Panc1 (cell line): ENCODE data around the gene INPP5D. TPM values are rescaled to one million over a fixed set of nuclear protein-coding genes. Genes with fewer than 3 reads are reported as not detected.

Experiments used
- ATAC-seq: fragments of 200-7000 bp; cut with Tn5 transposase; 2 replicates; pipeline ENCODE4 v1.9.1; 2020; ENCODE audit warnings: mild to moderate bottlenecking, moderate library complexity
- BruUV-seq: library from RNA; stranded (reverse); fragments of 400-500 nt; replicated peaks from 2 replicates; lab custom pipeline; 2021; lab: Mats Ljungman, UMichigan
- CTCF ChIA-PET: fragments of 300-600 bp; sonication (Branson Sonifier 250); formaldehyde crosslinking; loops from one replicate; lab custom pipeline; 2022; ENCODE audit warnings: antibody characterized with exemption; lab: Charles Lee
- POLR2A ChIA-PET: fragments of 300-600 bp; sonication (Branson Sonifier 250); formaldehyde crosslinking; loops from one replicate; lab custom pipeline; 2022; ENCODE audit warnings: antibody characterized with exemption; lab: Charles Lee
- DNase-seq: peaks from one replicate; pipeline ENCODE4 v3.0.0-alpha.2; 2010; ENCODE audit warnings: low read depth, low spot score
- H3K27ac ChIP-seq: 2 replicates; pipeline ENCODE4 v1.5.1; 2011; ENCODE audit warnings: mild to moderate bottlenecking, low read length, inconsistent platforms
- H3K27me3 ChIP-seq: fragments of 200-500 bp; sonication (Bioruptor generic); 2 replicates; pipeline ENCODE4 v1.6.0; 2014; ENCODE audit warnings: low read length, inconsistent platforms; ENCODE audit not compliant: control insufficient read depth, insufficient read depth
- H3K36me3 ChIP-seq: fragments of 200-500 bp; sonication (Bioruptor generic); 2 replicates; pipeline ENCODE4 v1.5.1; 2014; ENCODE audit warnings: inconsistent platforms, mild to moderate bottlenecking, low read length, moderate library complexity; ENCODE audit not compliant: control insufficient read depth, insufficient read depth
- H3K4me1 ChIP-seq: 2 replicates; pipeline ENCODE4 v1.5.1; 2011; ENCODE audit warnings: inconsistent platforms, mild to moderate bottlenecking, low read length, moderate library complexity; ENCODE audit not compliant: control insufficient read depth, insufficient read depth
- H3K4me3 ChIP-seq, 2 experiments: 2 replicates each; pipeline ENCODE4 v1.5.1; 2011 to 2012; ENCODE audit warnings: low read depth in 2 of 2, low read length in 2 of 2, mild to moderate bottlenecking in 2 of 2, inconsistent platforms in 1 of 2, moderate library complexity in 1 of 2
- H3K9me3 ChIP-seq: fragments of 200-500 bp; sonication (Bioruptor generic); 2 replicates; pipeline ENCODE4 v1.5.1; 2014; ENCODE audit warnings: low read depth, mild to moderate bottlenecking, inconsistent platforms, low read length, moderate library complexity; ENCODE audit not compliant: control insufficient read depth, insufficient read depth
- POLR2AphosphoS5 ChIP-seq: IDR thresholded peaks from 2 replicates; pipeline ENCODE4 v1.6.1; 2012; ENCODE audit warnings: mild to moderate bottlenecking, low read depth, low read length, moderate library complexity
- SIN3A ChIP-seq: IDR thresholded peaks from 2 replicates; pipeline ENCODE4 v1.6.1; 2012; ENCODE audit warnings: low read depth, mild to moderate bottlenecking, low read length, moderate library complexity, borderline replicate concordance; ENCODE audit not compliant: insufficient read depth
- TCF7L2 ChIP-seq: IDR thresholded peaks from 2 replicates; pipeline ENCODE4 v1.6.1; 2011; ENCODE audit warnings: mild to moderate bottlenecking, low read depth, low read length, inconsistent platforms
- in situ Hi-C: cut with HindIII; loops from 2 replicates; pipeline ENCODE4 v1.10.0; 2016; ENCODE audit warnings: low sequenced_read_pairs, low pct_unique_long_range_greater_than_20kb
- intact Hi-C: fragments of 100-400 bp; cut with micrococcal nuclease; formaldehyde crosslinking; loops from one replicate; pipeline ENCODE4 v1.10.0; 2022; ENCODE audit not compliant: unreplicated experiment
- total RNA-seq: library from RNA; stranded (reverse); gene quantifications from one replicate; pipeline ENCODE4 v1.2.1, GENCODE V29; 2021; ENCODE audit not compliant: unreplicated experiment
- TF ChIP-seq, protein P1 (sequence below): fragments of 450-650 bp; IDR thresholded peaks from 2 replicates; pipeline ENCODE4 v1.5.1; 2017; ENCODE audit warnings: mild to moderate bottlenecking
- TF ChIP-seq, protein P2 (sequence below), 2 experiments: IDR thresholded peaks; 2 replicates each; pipeline ENCODE4 v1.6.1; 2011 to 2012; ENCODE audit warnings: low read depth in 2 of 2, control low read depth in 1 of 2, low read length in 1 of 2, mild to moderate bottlenecking in 1 of 2, moderate library complexity in 1 of 2; ENCODE audit not compliant: insufficient read depth in 1 of 2

The INPP5D gene
- total RNA-seq, 1 experiment from 2014 or later, result 0.39 TPM

GRCh38 chr2:233039212-233039845 lies 20.8 kb upstream of the INPP5D start:
- CTCF ChIA-PET, result no interaction called here
- H3K27ac ChIP-seq, result no peak overlapping the region
- no peaks in the 10 kb centered on the region for H3K36me3 ChIP-seq
- BruUV-seq, result no TSS peak
- in situ Hi-C loops, result no loop called here
- intact Hi-C loops, result no loop called here
- no peak overlapping the region for H3K4me3 ChIP-seq
- no peak for DNase-seq
- H3K9me3 ChIP-seq, result no peaks in the 10 kb centered on the region
- TF ChIP-seq TCF7L2 (no peak), SIN3A (no peak), POLR2AphosphoS5 (no peak)
- TF ChIP-seq, protein P1, sequence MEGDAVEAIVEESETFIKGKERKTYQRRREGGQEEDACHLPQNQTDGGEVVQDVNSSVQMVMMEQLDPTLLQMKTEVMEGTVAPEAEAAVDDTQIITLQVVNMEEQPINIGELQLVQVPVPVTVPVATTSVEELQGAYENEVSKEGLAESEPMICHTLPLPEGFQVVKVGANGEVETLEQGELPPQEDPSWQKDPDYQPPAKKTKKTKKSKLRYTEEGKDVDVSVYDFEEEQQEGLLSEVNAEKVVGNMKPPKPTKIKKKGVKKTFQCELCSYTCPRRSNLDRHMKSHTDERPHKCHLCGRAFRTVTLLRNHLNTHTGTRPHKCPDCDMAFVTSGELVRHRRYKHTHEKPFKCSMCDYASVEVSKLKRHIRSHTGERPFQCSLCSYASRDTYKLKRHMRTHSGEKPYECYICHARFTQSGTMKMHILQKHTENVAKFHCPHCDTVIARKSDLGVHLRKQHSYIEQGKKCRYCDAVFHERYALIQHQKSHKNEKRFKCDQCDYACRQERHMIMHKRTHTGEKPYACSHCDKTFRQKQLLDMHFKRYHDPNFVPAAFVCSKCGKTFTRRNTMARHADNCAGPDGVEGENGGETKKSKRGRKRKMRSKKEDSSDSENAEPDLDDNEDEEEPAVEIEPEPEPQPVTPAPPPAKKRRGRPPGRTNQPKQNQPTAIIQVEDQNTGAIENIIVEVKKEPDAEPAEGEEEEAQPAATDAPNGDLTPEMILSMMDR, result no peak
- TF ChIP-seq, protein P2, sequence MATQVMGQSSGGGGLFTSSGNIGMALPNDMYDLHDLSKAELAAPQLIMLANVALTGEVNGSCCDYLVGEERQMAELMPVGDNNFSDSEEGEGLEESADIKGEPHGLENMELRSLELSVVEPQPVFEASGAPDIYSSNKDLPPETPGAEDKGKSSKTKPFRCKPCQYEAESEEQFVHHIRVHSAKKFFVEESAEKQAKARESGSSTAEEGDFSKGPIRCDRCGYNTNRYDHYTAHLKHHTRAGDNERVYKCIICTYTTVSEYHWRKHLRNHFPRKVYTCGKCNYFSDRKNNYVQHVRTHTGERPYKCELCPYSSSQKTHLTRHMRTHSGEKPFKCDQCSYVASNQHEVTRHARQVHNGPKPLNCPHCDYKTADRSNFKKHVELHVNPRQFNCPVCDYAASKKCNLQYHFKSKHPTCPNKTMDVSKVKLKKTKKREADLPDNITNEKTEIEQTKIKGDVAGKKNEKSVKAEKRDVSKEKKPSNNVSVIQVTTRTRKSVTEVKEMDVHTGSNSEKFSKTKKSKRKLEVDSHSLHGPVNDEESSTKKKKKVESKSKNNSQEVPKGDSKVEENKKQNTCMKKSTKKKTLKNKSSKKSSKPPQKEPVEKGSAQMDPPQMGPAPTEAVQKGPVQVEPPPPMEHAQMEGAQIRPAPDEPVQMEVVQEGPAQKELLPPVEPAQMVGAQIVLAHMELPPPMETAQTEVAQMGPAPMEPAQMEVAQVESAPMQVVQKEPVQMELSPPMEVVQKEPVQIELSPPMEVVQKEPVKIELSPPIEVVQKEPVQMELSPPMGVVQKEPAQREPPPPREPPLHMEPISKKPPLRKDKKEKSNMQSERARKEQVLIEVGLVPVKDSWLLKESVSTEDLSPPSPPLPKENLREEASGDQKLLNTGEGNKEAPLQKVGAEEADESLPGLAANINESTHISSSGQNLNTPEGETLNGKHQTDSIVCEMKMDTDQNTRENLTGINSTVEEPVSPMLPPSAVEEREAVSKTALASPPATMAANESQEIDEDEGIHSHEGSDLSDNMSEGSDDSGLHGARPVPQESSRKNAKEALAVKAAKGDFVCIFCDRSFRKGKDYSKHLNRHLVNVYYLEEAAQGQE (IDR thresholded peaks at IDR 0.05; ENCODE audit: insufficient read depth in 1 of 2, low read depth in 2 of 2, low read length in 1 of 2), result no peak
- no peaks in the 10 kb centered on the region for H3K27me3 ChIP-seq
- no peaks in the 10 kb centered on the region for H3K4me1 ChIP-seq
- POLR2A ChIA-PET, result no interaction called here
- ATAC-seq, result no peak

GRCh38 chr2:233039846-233040530 lies 20.2 kb upstream of the INPP5D start:
- ChIA-PET POLR2A (no interaction called here), CTCF (no interaction called here)
- intact Hi-C loops (no loop called here), in situ Hi-C loops (no loop called here)
- TF ChIP-seq, protein P2 (IDR thresholded peaks at IDR 0.05; ENCODE audit: insufficient read depth in 1 of 2, low read depth in 2 of 2, low read length in 1 of 2), result no peak
- TF ChIP-seq POLR2AphosphoS5, result no peak
- no peak for TF ChIP-seq TCF7L2
- TF ChIP-seq, protein P1, result no peak
- no peak for TF ChIP-seq SIN3A
- DNase-seq, result no peak
- ATAC-seq, result no peak
- Histone ChIP-seq H3K4me3 (no peak overlapping the region), H3K27me3 (no peaks in the 10 kb centered on the region), H3K4me1 (no peaks in the 10 kb centered on the region), H3K36me3 (no peaks in the 10 kb centered on the region), H3K9me3 (no peaks in the 10 kb centered on the region), H3K27ac (no peak overlapping the region)
- no TSS peak for BruUV-seq
